A549 (cell line): ENCODE data around the gene FBXO2. TPM values are rescaled to one million over a fixed set of nuclear protein-coding genes. Genes with fewer than 3 reads are reported as not detected.

Experiments used
- ATAC-seq, 2 experiments: fragments of 200-7000 bp in 1 of 2; fragments of >200 bp in 1 of 2; cut with Nextera tagmentation in 1 of 2; cut with Tn5 transposase in 1 of 2; 3 replicates each; pipeline versions ENCODE4 v1.8.0 to v1.9.1; 2018 to 2020; ENCODE audit warnings: mild to moderate bottlenecking in 1 of 2, moderate library complexity in 1 of 2
- CTCF ChIA-PET: fragments of 300-600 bp; sonication (Branson Sonifier 250); formaldehyde crosslinking; extraction: SDS; loops from one replicate; lab custom pipeline; 2021; ENCODE audit warnings: antibody characterized with exemption, inconsistent platforms; lab: Yijun Ruan, JAX
- POLR2A ChIA-PET: fragments of 350-600 bp; formaldehyde crosslinking; extraction: SDS; loops from one replicate; lab custom pipeline; 2021; ENCODE audit warnings: antibody characterized with exemption, inconsistent platforms; lab: Yijun Ruan, JAX
- DNase-seq, 2 experiments: peaks; one replicate each; pipeline versions ENCODE4 v3.0.0 to v3.0.0-alpha.2; 2011 to 2016; ENCODE audit warnings: low read depth in 1 of 2, low spot score in 1 of 2
- FAIRE-seq: peaks from 2 replicates; lab custom pipeline; 2011; peaks lifted over from hg19 to GRCh38; lab: Jason Lieb, UNC
- H3K27ac ChIP-seq, 2 experiments: fragments of >200 bp; sonication (Bioruptor Twin); formaldehyde crosslinking; 3 replicates each; pipeline ENCODE4 v1.5.1; 2016 to 2017
- H3K4me1 ChIP-seq: fragments of >200 bp; sonication (Bioruptor Twin); formaldehyde crosslinking; 3 replicates; pipeline ENCODE4 v1.6.1; 2016
- H3K4me2 ChIP-seq: fragments of >200 bp; sonication (Bioruptor Twin); formaldehyde crosslinking; 3 replicates; pipeline ENCODE4 v1.6.1; 2016
- H3K4me3 ChIP-seq: fragments of >200 bp; sonication (Bioruptor Twin); formaldehyde crosslinking; 3 replicates; pipeline ENCODE4 v1.5.1; 2016
- H3K9me3 ChIP-seq: fragments of >200 bp; sonication (Bioruptor Twin); formaldehyde crosslinking; 3 replicates; pipeline ENCODE4 v1.6.1; 2016
- BCL3 ChIP-seq: fragments of >200 bp; sonication (Bioruptor Twin); formaldehyde crosslinking; IDR thresholded peaks from 3 replicates; pipeline ENCODE4 v1.6.1; 2016
- CEBPB ChIP-seq, 2 experiments: fragments of >200 bp in 1 of 2; sonication (Bioruptor Twin) in 1 of 2; formaldehyde crosslinking in 1 of 2; IDR thresholded peaks; 2 replicates each; pipeline ENCODE4 v1.6.1; 2012 to 2016
- E2F6 ChIP-seq: IDR thresholded peaks from 2 replicates; pipeline ENCODE4 v1.6.1; 2012; ENCODE audit warnings: low read depth, borderline replicate concordance
- EHF ChIP-seq: fragments of 250-450 bp; sonication (Bioruptor Pico); IDR thresholded peaks from 2 replicates; pipeline ENCODE4 v1.5.0; 2020; ENCODE audit warnings: mild to moderate bottlenecking
- ELK1 ChIP-seq: fragments of 150-350 bp; IDR thresholded peaks from 2 replicates; pipeline ENCODE4 v1.6.1; 2014; ENCODE audit warnings: low read depth, mild to moderate bottlenecking, low read length
- ESRRA ChIP-seq: fragments of 150-350 bp; IDR thresholded peaks from 2 replicates; pipeline ENCODE4 v1.6.1; 2014; ENCODE audit warnings: mild to moderate bottlenecking, low read length, borderline replicate concordance
- FOSL2 ChIP-seq, 2 experiments: fragments of 450-650 bp in 1 of 2; fragments of >200 bp in 1 of 2; sonication (Bioruptor Twin) in 1 of 2; formaldehyde crosslinking; IDR thresholded peaks; 2 replicates each; pipeline versions ENCODE4 v1.5.0 to v1.6.1; 2016 to 2020; ENCODE audit warnings: mild to moderate bottlenecking in 1 of 2, moderate library complexity in 1 of 2
- FOXS1 ChIP-seq: fragments of 250-450 bp; sonication (Bioruptor Pico); IDR thresholded peaks from 2 replicates; pipeline ENCODE4 v1.5.0; 2020; ENCODE audit warnings: mild to moderate bottlenecking, moderate library complexity
- GATA3 ChIP-seq: IDR thresholded peaks from 2 replicates; pipeline ENCODE4 v1.6.1; 2012; ENCODE audit warnings: borderline replicate concordance
- HDAC2 ChIP-seq: fragments of 200-600 bp; sonication (generic); IDR thresholded peaks from 2 replicates; pipeline ENCODE4 v1.6.1; 2016
- HES2 ChIP-seq: fragments of >200 bp; sonication (Bioruptor Twin); formaldehyde crosslinking; IDR thresholded peaks from 2 replicates; pipeline ENCODE4 v1.6.1; 2016
- HOXA7 ChIP-seq: fragments of 250-450 bp; sonication (Bioruptor Pico); IDR thresholded peaks from 2 replicates; pipeline ENCODE4 v1.5.0; 2020; ENCODE audit warnings: mild to moderate bottlenecking, moderate library complexity
- HOXB5 ChIP-seq: fragments of 250-450 bp; sonication (Bioruptor Pico); IDR thresholded peaks from 2 replicates; pipeline ENCODE4 v1.5.0; 2020; ENCODE audit warnings: mild to moderate bottlenecking, moderate library complexity
- KDM1A ChIP-seq: fragments of 200-600 bp; sonication (generic); IDR thresholded peaks from 2 replicates; pipeline ENCODE4 v1.6.1; 2016; ENCODE audit warnings: low read depth, mild to moderate bottlenecking
- KDM5A ChIP-seq: fragments of 200-600 bp; sonication (generic); IDR thresholded peaks from 2 replicates; pipeline ENCODE4 v1.6.1; 2016; ENCODE audit warnings: antibody characterized with exemption, mild to moderate bottlenecking
- MAX ChIP-seq: IDR thresholded peaks from 2 replicates; pipeline ENCODE4 v1.6.1; 2012
- MYC ChIP-seq: IDR thresholded peaks from 2 replicates; pipeline ENCODE4 v1.6.1; 2012; ENCODE audit warnings: mild to moderate bottlenecking, inconsistent platforms, low read length, improper control_type of control experiment, borderline replicate concordance
- PHF8 ChIP-seq: fragments of 200-600 bp; sonication (generic); IDR thresholded peaks from 2 replicates; pipeline ENCODE4 v1.6.1; 2016; ENCODE audit warnings: low read depth, mild to moderate bottlenecking, antibody characterized with exemption, moderate library complexity, borderline replicate concordance
- POLR2A ChIP-seq: IDR thresholded peaks from 2 replicates; pipeline ENCODE4 v1.6.1; 2012; ENCODE audit warnings: mild to moderate bottlenecking, low read length
- RAD21 ChIP-seq, 2 experiments: fragments of >200 bp in 1 of 2; sonication (Bioruptor Twin) in 1 of 2; formaldehyde crosslinking in 1 of 2; IDR thresholded peaks in 1 of 2; conservative IDR thresholded peaks in 1 of 2; 2 replicates in 1 of 2; 3 replicates in 1 of 2; pipeline ENCODE4 v1.6.1; 2012 to 2018; ENCODE audit warnings: inconsistent platforms in 1 of 2
- RCOR1 ChIP-seq: fragments of 150-350 bp; IDR thresholded peaks from 2 replicates; pipeline ENCODE4 v1.6.1; 2014; ENCODE audit warnings: antibody characterized with exemption, low read length, low read depth
- TP53 ChIP-seq: fragments of 250-450 bp; sonication (Bioruptor Pico); IDR thresholded peaks from 2 replicates; pipeline ENCODE4 v1.5.0; 2021; ENCODE audit warnings: mild to moderate bottlenecking, moderate library complexity
- USF2 ChIP-seq: fragments of 450-650 bp; IDR thresholded peaks from 2 replicates; pipeline ENCODE4 v1.6.1; 2014; ENCODE audit warnings: antibody characterized with exemption
- ZSCAN20 ChIP-seq: fragments of 250-450 bp; sonication (Bioruptor Pico); IDR thresholded peaks from 2 replicates; pipeline ENCODE4 v1.8.0; 2022; ENCODE audit warnings: mild to moderate bottlenecking, moderate library complexity
- WGBS: methylation state at CpG from one replicate; pipeline ENCODE4 v1.1.6; 2017; ENCODE audit errors: missing lambda C conversion rate; 5-methylcytosine and 5-hydroxymethylcytosine counted together
- polyA plus RNA-seq, 4 experiments: library from polyadenylated mRNA; depleted of rRNA in 3 of 4; stranded (reverse); fragments of >200 nt; fragmentation: RNase III in 1 of 4; extraction: RNeasy Plus Mini Kit Qiagen cat#74134 plus additional on column Dnase treatment in 1 of 4; gene quantifications; 2 replicates in 3 of 4; 3 replicates in 1 of 4; pipeline ENCODE4 v1.2.3, GENCODE V29; 2011 to 2017

Gene FBXO2
- polyA plus RNA-seq, 2 of the 4 experiments (the other 2 are of a cell fraction): 8.5 to 31.2 TPM

GRCh38 chr1:11657654-11658053, 3.4 kb upstream of the FBXO2 start:
- no peaks in the 10 kb centered on the region for H3K9me3 ChIP-seq
- H3K4me3 ChIP-seq: no peak overlapping the region
- POLR2A ChIA-PET: no interaction called here
- TF ChIP-seq PHF8: no peak
- no peak for TF ChIP-seq HES2
- TF ChIP-seq KDM1A: no peak
- no peak for TF ChIP-seq HOXA7 (CRISPR knock-in tag)
- TF ChIP-seq MYC: no peak
- no peak for TF ChIP-seq ZSCAN20 (CRISPR knock-in tag)
- TF ChIP-seq ESRRA: no peak
- no peak for TF ChIP-seq GATA3
- no peak for TF ChIP-seq FOSL2 (IDR thresholded peaks at IDR 0.05)
- no peak for TF ChIP-seq FOSL2 (CRISPR knock-in tag; IDR thresholded peaks at IDR 0.05)
- TF ChIP-seq FOXS1 (CRISPR knock-in tag): no peak
- TF ChIP-seq CEBPB (IDR thresholded peaks at IDR 0.05): no peak
- no peak for TF ChIP-seq USF2
- no peak for TF ChIP-seq ELK1
- no peak for TF ChIP-seq POLR2A
- TF ChIP-seq, all 56 proteins: peak for 0
- CTCF ChIA-PET: no interaction called here
- peaks cover 16% of the 10 kb centered on the region; the same call in 2 of the 3 replicates for H3K4me1 ChIP-seq
- no peak for ATAC-seq
- no peak overlapping the region for H3K27ac ChIP-seq
- no peak for DNase-seq
- 83% methylated on average over 6 of the region's 6 CpGs for WGBS
- no peak for FAIRE-seq
- H3K4me2 ChIP-seq: no peak overlapping the region

- ChIA-PET POLR2A (interaction anchor here (0.6 to 0.7 kb wide), 2 partner anchors 82 to 542 kb away, joined by 4 to 6 read pairs; no protein-coding TSS in a partner anchor), CTCF (interaction anchor here (0.6 to 1.6 kb wide), 7 partner anchors 9 to 617 kb away, joined by 3 to 7 read pairs (median 3); partner anchors contain the start of gene FBXO6)
- H3K9me3 ChIP-seq: no peaks in the 10 kb centered on the region
- DNase-seq: no peak
- TF ChIP-seq EHF (CRISPR knock-in tag): no peak
- no peak for TF ChIP-seq RAD21 (conservative IDR thresholded peaks at IDR 0.05 in 1 of 2, IDR thresholded peaks at IDR 0.05 in 1 of 2)
- no peak for TF ChIP-seq KDM5A
- TF ChIP-seq MAX: no peak
- TF ChIP-seq E2F6: no peak
- no peak for TF ChIP-seq HOXB5
- no peak for TF ChIP-seq TP53 (CRISPR knock-in tag)
- no peak for TF ChIP-seq HOXA7 (CRISPR knock-in tag)
- TF ChIP-seq RCOR1: no peak
- no peak for TF ChIP-seq HDAC2
- TF ChIP-seq BCL3: no peak
- no peak for TF ChIP-seq ELK1
- TF ChIP-seq CEBPB (IDR thresholded peaks at IDR 0.05): no peak
- H3K4me1 ChIP-seq: peaks cover 17% of the 10 kb centered on the region
- peak overlapping the region; percentile 77 to 91 for H3K27ac ChIP-seq
- peak overlapping the region; percentile 94 for H3K4me2 ChIP-seq
- no peak for FAIRE-seq
- ATAC-seq: no peak; a peak in 1 of 6 replicates
- 11% methylated on average over 19 of the region's 45 CpGs for WGBS
- H3K4me3 ChIP-seq: peak overlapping the region; percentile 88
Measured at GRCh38 chr1:11654939-11655808, 945 bp upstream of the FBXO2 start.
